H9 (cell line): ENCODE measurements around the gene INSM2. TPM values are rescaled to one million over a fixed set of nuclear protein-coding genes. Genes with fewer than 3 reads are reported as not detected.

Experiments used
- DNase-seq: peaks from one replicate; pipeline ENCODE4 v3.0.0-alpha.2; 2017
- H2AFZ ChIP-seq: one replicate; pipeline ENCODE4 v1.6.1; 2013; ENCODE audit warnings: mild to moderate bottlenecking, low read length, control low read depth, moderate library complexity
- H2AK5ac ChIP-seq: 2 replicates; pipeline ENCODE4 v1.6.1; 2013; ENCODE audit warnings: low read length, control low read depth, mixed read lengths; ENCODE audit not compliant: insufficient read length
- H2BK120ac ChIP-seq: one replicate; pipeline ENCODE4 v1.6.1; 2013; ENCODE audit warnings: low read depth, mild to moderate bottlenecking, low read length, control low read depth, inconsistent platforms; ENCODE audit not compliant: poor library complexity, severe bottlenecking
- H2BK12ac ChIP-seq: 2 replicates; pipeline ENCODE4 v1.6.1; 2013; ENCODE audit warnings: low read length, control low read depth, mixed read lengths, low read depth; ENCODE audit not compliant: insufficient read length
- H2BK15ac ChIP-seq: 2 replicates; pipeline ENCODE4 v1.6.1; 2013; ENCODE audit warnings: low read depth, low read length, control low read depth
- H2BK20ac ChIP-seq: one replicate; pipeline ENCODE4 v1.6.1; 2013; ENCODE audit warnings: low read depth, mild to moderate bottlenecking, low read length, control low read depth, inconsistent platforms; ENCODE audit not compliant: poor library complexity, severe bottlenecking
- H2BK5ac ChIP-seq: 2 replicates; pipeline ENCODE4 v1.6.1; 2013; ENCODE audit warnings: low read length, control low read depth, mixed read lengths; ENCODE audit not compliant: insufficient read length
- H3K14ac ChIP-seq: 2 replicates; pipeline ENCODE4 v1.6.1; 2013; ENCODE audit warnings: low read length, control low read depth; ENCODE audit not compliant: insufficient read depth
- H3K18ac ChIP-seq: 2 replicates; pipeline ENCODE4 v1.6.1; 2013; ENCODE audit warnings: low read depth, mild to moderate bottlenecking, mixed read lengths, low read length, control low read depth; ENCODE audit not compliant: insufficient read length
- H3K23ac ChIP-seq: 2 replicates; pipeline ENCODE4 v1.6.1; 2013; ENCODE audit warnings: low read length, control low read depth, mixed read lengths, low read depth; ENCODE audit not compliant: insufficient read length
- H3K23me2 ChIP-seq: 2 replicates; pipeline ENCODE4 v1.6.1; 2013; ENCODE audit warnings: low read depth, mild to moderate bottlenecking, mixed read lengths, low read length, control low read depth; ENCODE audit not compliant: insufficient read length, poor library complexity, severe bottlenecking
- H3K27ac ChIP-seq: 2 replicates; pipeline ENCODE4 v1.5.1; 2013; ENCODE audit warnings: low read length, control low read depth, mixed read lengths, low read depth; ENCODE audit not compliant: insufficient read length
- H3K27me3 ChIP-seq: 2 replicates; pipeline ENCODE4 v1.6.1; 2013; ENCODE audit warnings: low read length, control low read depth, inconsistent platforms; ENCODE audit not compliant: insufficient read depth
- H3K4ac ChIP-seq: 2 replicates; pipeline ENCODE4 v1.6.1; 2013; ENCODE audit warnings: low read depth, mild to moderate bottlenecking, control low read depth, inconsistent platforms, low read length, moderate library complexity
- H3K4me1 ChIP-seq: 2 replicates; pipeline ENCODE4 v1.6.1; 2013; ENCODE audit warnings: low read length, control low read depth, inconsistent platforms; ENCODE audit not compliant: insufficient read depth
- H3K4me2 ChIP-seq: 2 replicates; pipeline ENCODE4 v1.6.1; 2013; ENCODE audit warnings: low read length, control low read depth, mixed read lengths; ENCODE audit not compliant: insufficient read length, insufficient read depth
- H3K56ac ChIP-seq: 2 replicates; pipeline ENCODE4 v1.6.1; 2013; ENCODE audit warnings: low read depth, mild to moderate bottlenecking, mixed read lengths, low read length, control low read depth; ENCODE audit not compliant: insufficient read length
- H3K79me1 ChIP-seq: 2 replicates; pipeline ENCODE4 v1.6.1; 2013; ENCODE audit warnings: low read depth, mild to moderate bottlenecking, moderate library complexity, low read length, control low read depth, inconsistent platforms; ENCODE audit not compliant: insufficient read depth, poor library complexity, severe bottlenecking
- H3K79me2 ChIP-seq: 2 replicates; pipeline ENCODE4 v1.6.1; 2013; ENCODE audit warnings: low read length, control low read depth, inconsistent platforms; ENCODE audit not compliant: insufficient read depth
- H3K9ac ChIP-seq: 2 replicates; pipeline ENCODE4 v1.6.1; 2013; ENCODE audit warnings: low read length, control low read depth, mixed read lengths; ENCODE audit not compliant: insufficient read length; ENCODE audit errors: extremely low read depth
- H3K9me3 ChIP-seq: one replicate; pipeline ENCODE4 v1.6.1; 2013; ENCODE audit warnings: low read depth, low read length, inconsistent platforms; ENCODE audit not compliant: control insufficient read depth
- H3T11ph ChIP-seq: one replicate; pipeline ENCODE4 v1.6.1; 2013; ENCODE audit warnings: mild to moderate bottlenecking, low read length, control low read depth, inconsistent platforms
- H4K20me1 ChIP-seq: one replicate; pipeline ENCODE4 v1.6.1; 2013; ENCODE audit not compliant: control insufficient read depth, insufficient read length, insufficient read depth
- H4K5ac ChIP-seq: 2 replicates; pipeline ENCODE4 v1.6.1; 2013; ENCODE audit warnings: low read depth, mild to moderate bottlenecking, mixed read lengths, low read length, control low read depth; ENCODE audit not compliant: insufficient read length
- H4K8ac ChIP-seq: replicated peaks from 2 replicates; pipeline ENCODE4 v1.6.1; 2013; ENCODE audit warnings: low read length, control low read depth, mixed read lengths, low read depth; ENCODE audit not compliant: insufficient read length
- H4K91ac ChIP-seq: 2 replicates; pipeline ENCODE4 v1.6.1; 2013; ENCODE audit warnings: low read depth, mild to moderate bottlenecking, moderate library complexity, mixed read lengths, low read length, control low read depth; ENCODE audit not compliant: insufficient read length
- H3K27ac Mint-ChIP-seq, 3 experiments: 2 replicates in 2 of 3; 3 replicates in 1 of 3; pipeline ENCODE4 v1.8.0; 2020 to 2021; ENCODE audit warnings: mixed read lengths in 3 of 3, mild to moderate bottlenecking in 1 of 3, moderate library complexity in 1 of 3
- H3K27me3 Mint-ChIP-seq: 2 replicates; pipeline ENCODE4 v1.8.0; 2021; ENCODE audit warnings: low read depth, mild to moderate bottlenecking, moderate library complexity, mixed read lengths
- H3K36me3 Mint-ChIP-seq, 3 experiments: 2 replicates in 2 of 3; 3 replicates in 1 of 3; pipeline ENCODE4 v1.8.0; 2020 to 2021; ENCODE audit warnings: low read depth in 3 of 3, mixed read lengths in 3 of 3; ENCODE audit not compliant: insufficient read depth in 1 of 3
- H3K4me1 Mint-ChIP-seq, 2 experiments: 2 replicates each; pipeline ENCODE4 v1.8.0; 2020; ENCODE audit warnings: mixed read lengths in 2 of 2
- H3K4me3 Mint-ChIP-seq, 2 experiments: 2 replicates in 1 of 2; 3 replicates in 1 of 2; pipeline ENCODE4 v1.8.0; 2020 to 2021; ENCODE audit warnings: mild to moderate bottlenecking in 2 of 2, mixed read lengths in 2 of 2, moderate library complexity in 1 of 2
- H3K9me3 Mint-ChIP-seq, 2 experiments: 2 replicates in 1 of 2; 3 replicates in 1 of 2; pipeline ENCODE4 v1.8.0; 2020; ENCODE audit warnings: mild to moderate bottlenecking in 2 of 2, mixed read lengths in 2 of 2, moderate library complexity in 1 of 2
- WGBS: extraction: QIAGEN DNeasy Blood & Tissue Kit; methylation state at CpG from one replicate; pipeline ENCODE4 v1.1.7; 2013; ENCODE audit warnings: missing lambda C conversion rate, low lambda C conversion rate, mixed read lengths; ENCODE audit not compliant: insufficient read length; ENCODE audit errors: extremely low coverage; 5-methylcytosine and 5-hydroxymethylcytosine counted together
- total RNA-seq: library from RNA; stranded (reverse); gene quantifications from 2 replicates; pipeline ENCODE4 v1.2.1, GENCODE V29; 2021
- TF ChIP-seq, protein P1 (sequence below): fragments of 200-600 bp; sonication (generic); conservative IDR thresholded peaks from 3 replicates; pipeline ENCODE4 v1.8.0; 2021; ENCODE audit warnings: antibody characterized with exemption, mild to moderate bottlenecking

Gene INSM2
- total RNA-seq, 1 experiment from 2014 or later: not detected

DNA sequence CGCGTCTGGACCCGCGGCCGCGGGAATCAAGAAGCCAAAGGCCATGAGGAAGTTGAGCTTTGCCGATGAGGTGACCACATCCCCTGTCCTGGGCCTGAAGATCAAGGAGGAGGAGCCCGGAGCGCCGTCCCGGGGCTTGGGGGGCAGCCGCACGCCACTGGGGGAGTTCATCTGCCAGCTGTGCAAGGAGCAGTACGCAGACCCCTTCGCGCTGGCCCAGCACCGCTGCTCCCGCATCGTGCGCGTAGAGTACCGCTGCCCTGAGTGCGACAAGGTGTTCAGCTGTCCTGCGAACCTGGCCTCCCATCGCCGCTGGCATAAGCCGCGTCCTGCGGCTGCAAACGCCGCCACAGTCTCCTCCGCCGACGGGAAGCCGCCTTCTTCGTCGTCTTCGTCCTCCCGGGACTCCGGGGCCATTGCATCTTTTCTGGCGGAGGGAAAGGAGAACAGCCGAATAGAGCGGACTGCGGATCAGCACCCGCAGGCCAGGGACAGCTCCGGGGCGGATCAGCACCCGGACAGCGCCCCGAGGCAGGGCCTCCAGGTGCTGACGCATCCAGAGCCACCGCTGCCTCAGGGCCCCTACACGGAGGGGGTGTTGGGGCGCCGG is 1.0 kb downstream of the INSM2 start:
- TF ChIP-seq, protein P1, sequence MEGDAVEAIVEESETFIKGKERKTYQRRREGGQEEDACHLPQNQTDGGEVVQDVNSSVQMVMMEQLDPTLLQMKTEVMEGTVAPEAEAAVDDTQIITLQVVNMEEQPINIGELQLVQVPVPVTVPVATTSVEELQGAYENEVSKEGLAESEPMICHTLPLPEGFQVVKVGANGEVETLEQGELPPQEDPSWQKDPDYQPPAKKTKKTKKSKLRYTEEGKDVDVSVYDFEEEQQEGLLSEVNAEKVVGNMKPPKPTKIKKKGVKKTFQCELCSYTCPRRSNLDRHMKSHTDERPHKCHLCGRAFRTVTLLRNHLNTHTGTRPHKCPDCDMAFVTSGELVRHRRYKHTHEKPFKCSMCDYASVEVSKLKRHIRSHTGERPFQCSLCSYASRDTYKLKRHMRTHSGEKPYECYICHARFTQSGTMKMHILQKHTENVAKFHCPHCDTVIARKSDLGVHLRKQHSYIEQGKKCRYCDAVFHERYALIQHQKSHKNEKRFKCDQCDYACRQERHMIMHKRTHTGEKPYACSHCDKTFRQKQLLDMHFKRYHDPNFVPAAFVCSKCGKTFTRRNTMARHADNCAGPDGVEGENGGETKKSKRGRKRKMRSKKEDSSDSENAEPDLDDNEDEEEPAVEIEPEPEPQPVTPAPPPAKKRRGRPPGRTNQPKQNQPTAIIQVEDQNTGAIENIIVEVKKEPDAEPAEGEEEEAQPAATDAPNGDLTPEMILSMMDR: no peak
- Histone ChIP-seq H3K23me2 (peaks cover 9% of the 10 kb centered on the region), H2AK5ac (no peak overlapping the region), H4K8ac (no peak overlapping the region), H4K5ac (no peak overlapping the region), H2BK15ac (no peak overlapping the region), H3K79me1 (no peaks in the 10 kb centered on the region), H3K9me3 (no peaks in the 10 kb centered on the region), H2BK5ac (no peak overlapping the region), H3K14ac (no peak overlapping the region), H3K27ac (no peak overlapping the region), H3K79me2 (no peaks in the 10 kb centered on the region), H2AFZ (no peak overlapping the region), H3K4ac (no peak overlapping the region), H3K56ac (no peak overlapping the region), H3K27me3 (peaks cover 23% of the 10 kb centered on the region), H3T11ph (no peak overlapping the region), H4K91ac (no peak overlapping the region), H3K4me1 (no peaks in the 10 kb centered on the region), H2BK20ac (no peak overlapping the region), H2BK12ac (no peak overlapping the region), H4K20me1 (no peaks in the 10 kb centered on the region), H3K4me2 (peak overlapping the region; percentile 63), H3K18ac (no peak overlapping the region), H2BK120ac (no peak overlapping the region), H3K9ac (no peak overlapping the region), H3K23ac (no peak overlapping the region)
- peak; percentile 85 for DNase-seq
- Mint-ChIP-seq H3K4me3 (peak overlapping the region; percentile 53 to 77), H3K4me1 (peaks cover 9 to 10% of the 10 kb centered on the region in 2 experiments; a peak in 2 of 4 replicates), H3K27me3 (peaks cover 77% of the 10 kb centered on the region), H3K9me3 (no peaks in the 10 kb centered on the region), H3K36me3 (no peaks in the 10 kb centered on the region), H3K27ac (no peak overlapping the region)
- WGBS: no CpG with 5 or more reads among the region's 55 CpGs
